ENCODE data around the gene TPCN1. TPM values are rescaled to one million over a fixed set of nuclear protein-coding genes. Genes with fewer than 3 reads are reported as not detected.

Gene TPCN1
- total and polyA plus RNA-seq, 2 experiments from 2014 or later = 14.4 to 16.2 TPM

DNA sequence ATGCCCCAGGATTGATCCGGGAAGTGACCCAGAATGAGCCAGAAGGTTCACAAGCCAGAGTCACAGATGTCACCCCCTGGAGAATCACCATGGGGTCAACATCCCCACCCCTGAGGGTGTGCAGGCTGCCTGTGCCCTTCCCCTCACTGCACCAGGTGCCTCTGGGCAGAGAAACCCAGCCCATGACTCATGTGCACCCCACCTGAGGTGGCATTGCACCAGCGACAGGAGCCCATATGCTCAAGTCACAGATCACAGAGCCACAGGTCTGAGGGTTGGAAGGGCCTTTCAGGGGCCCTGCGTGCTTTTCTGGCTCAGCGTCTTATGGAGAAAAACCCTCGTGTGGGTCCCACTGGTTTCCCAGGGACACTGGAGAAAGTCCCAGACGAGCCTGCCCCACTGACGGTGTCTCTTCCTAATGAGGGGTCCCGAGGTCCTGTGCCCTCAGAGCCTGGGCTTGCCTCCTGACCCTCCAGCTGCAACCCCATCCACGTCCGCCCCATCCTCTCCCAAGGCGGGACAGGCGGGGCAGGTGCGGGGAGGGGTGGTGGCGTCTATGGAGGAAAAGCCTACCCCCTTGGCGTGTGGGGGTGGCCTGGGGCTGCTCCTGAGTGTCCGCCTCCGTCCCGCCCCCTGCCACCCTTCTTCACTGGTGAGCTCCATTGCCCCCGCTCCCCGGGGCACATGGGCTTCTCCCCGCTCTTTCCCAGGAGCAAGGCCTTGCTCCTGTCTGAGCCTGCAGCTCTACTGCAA lies 66.1 kb downstream of the TPCN1 start:
- H3K36me3 ChIP-seq (ENCODE audit: insufficient read depth) = no peaks in the 10 kb centered on the region
- Mint-ChIP-seq H3K27me3 (ENCODE audit: insufficient read depth, low read depth, poor library complexity) (peaks cover 2% of the 10 kb centered on the region), H3K4me3 (no peak overlapping the region), H3K27ac (peak overlapping the region; percentile 47; the same call in 1 of the 2 replicates), H3K9me3 (no peaks in the 10 kb centered on the region), H3K4me1 (peaks cover 5% of the 10 kb centered on the region; the same call in 1 of the 3 replicates), H3K36me3 (ENCODE audit: low read depth) (peaks cover 6% of the 10 kb centered on the region)
- no peaks in the 10 kb centered on the region for H3K27me3 ChIP-seq (ENCODE audit: insufficient read depth)
- no peak for DNase-seq (ENCODE audit: low spot score)
- no peaks in the 10 kb centered on the region for H3F3A ChIP-seq (replicated peaks; ENCODE audit: low read depth)
- no peaks in the 10 kb centered on the region for H3K4me1 ChIP-seq (ENCODE audit: insufficient read depth)
- H3K4me3 ChIP-seq = no peak overlapping the region
- TF ChIP-seq, protein P1, sequence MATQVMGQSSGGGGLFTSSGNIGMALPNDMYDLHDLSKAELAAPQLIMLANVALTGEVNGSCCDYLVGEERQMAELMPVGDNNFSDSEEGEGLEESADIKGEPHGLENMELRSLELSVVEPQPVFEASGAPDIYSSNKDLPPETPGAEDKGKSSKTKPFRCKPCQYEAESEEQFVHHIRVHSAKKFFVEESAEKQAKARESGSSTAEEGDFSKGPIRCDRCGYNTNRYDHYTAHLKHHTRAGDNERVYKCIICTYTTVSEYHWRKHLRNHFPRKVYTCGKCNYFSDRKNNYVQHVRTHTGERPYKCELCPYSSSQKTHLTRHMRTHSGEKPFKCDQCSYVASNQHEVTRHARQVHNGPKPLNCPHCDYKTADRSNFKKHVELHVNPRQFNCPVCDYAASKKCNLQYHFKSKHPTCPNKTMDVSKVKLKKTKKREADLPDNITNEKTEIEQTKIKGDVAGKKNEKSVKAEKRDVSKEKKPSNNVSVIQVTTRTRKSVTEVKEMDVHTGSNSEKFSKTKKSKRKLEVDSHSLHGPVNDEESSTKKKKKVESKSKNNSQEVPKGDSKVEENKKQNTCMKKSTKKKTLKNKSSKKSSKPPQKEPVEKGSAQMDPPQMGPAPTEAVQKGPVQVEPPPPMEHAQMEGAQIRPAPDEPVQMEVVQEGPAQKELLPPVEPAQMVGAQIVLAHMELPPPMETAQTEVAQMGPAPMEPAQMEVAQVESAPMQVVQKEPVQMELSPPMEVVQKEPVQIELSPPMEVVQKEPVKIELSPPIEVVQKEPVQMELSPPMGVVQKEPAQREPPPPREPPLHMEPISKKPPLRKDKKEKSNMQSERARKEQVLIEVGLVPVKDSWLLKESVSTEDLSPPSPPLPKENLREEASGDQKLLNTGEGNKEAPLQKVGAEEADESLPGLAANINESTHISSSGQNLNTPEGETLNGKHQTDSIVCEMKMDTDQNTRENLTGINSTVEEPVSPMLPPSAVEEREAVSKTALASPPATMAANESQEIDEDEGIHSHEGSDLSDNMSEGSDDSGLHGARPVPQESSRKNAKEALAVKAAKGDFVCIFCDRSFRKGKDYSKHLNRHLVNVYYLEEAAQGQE (IDR thresholded peaks at IDR 0.05; ENCODE audit: unreplicated experiment) = no peak
- TF ChIP-seq, protein P2, sequence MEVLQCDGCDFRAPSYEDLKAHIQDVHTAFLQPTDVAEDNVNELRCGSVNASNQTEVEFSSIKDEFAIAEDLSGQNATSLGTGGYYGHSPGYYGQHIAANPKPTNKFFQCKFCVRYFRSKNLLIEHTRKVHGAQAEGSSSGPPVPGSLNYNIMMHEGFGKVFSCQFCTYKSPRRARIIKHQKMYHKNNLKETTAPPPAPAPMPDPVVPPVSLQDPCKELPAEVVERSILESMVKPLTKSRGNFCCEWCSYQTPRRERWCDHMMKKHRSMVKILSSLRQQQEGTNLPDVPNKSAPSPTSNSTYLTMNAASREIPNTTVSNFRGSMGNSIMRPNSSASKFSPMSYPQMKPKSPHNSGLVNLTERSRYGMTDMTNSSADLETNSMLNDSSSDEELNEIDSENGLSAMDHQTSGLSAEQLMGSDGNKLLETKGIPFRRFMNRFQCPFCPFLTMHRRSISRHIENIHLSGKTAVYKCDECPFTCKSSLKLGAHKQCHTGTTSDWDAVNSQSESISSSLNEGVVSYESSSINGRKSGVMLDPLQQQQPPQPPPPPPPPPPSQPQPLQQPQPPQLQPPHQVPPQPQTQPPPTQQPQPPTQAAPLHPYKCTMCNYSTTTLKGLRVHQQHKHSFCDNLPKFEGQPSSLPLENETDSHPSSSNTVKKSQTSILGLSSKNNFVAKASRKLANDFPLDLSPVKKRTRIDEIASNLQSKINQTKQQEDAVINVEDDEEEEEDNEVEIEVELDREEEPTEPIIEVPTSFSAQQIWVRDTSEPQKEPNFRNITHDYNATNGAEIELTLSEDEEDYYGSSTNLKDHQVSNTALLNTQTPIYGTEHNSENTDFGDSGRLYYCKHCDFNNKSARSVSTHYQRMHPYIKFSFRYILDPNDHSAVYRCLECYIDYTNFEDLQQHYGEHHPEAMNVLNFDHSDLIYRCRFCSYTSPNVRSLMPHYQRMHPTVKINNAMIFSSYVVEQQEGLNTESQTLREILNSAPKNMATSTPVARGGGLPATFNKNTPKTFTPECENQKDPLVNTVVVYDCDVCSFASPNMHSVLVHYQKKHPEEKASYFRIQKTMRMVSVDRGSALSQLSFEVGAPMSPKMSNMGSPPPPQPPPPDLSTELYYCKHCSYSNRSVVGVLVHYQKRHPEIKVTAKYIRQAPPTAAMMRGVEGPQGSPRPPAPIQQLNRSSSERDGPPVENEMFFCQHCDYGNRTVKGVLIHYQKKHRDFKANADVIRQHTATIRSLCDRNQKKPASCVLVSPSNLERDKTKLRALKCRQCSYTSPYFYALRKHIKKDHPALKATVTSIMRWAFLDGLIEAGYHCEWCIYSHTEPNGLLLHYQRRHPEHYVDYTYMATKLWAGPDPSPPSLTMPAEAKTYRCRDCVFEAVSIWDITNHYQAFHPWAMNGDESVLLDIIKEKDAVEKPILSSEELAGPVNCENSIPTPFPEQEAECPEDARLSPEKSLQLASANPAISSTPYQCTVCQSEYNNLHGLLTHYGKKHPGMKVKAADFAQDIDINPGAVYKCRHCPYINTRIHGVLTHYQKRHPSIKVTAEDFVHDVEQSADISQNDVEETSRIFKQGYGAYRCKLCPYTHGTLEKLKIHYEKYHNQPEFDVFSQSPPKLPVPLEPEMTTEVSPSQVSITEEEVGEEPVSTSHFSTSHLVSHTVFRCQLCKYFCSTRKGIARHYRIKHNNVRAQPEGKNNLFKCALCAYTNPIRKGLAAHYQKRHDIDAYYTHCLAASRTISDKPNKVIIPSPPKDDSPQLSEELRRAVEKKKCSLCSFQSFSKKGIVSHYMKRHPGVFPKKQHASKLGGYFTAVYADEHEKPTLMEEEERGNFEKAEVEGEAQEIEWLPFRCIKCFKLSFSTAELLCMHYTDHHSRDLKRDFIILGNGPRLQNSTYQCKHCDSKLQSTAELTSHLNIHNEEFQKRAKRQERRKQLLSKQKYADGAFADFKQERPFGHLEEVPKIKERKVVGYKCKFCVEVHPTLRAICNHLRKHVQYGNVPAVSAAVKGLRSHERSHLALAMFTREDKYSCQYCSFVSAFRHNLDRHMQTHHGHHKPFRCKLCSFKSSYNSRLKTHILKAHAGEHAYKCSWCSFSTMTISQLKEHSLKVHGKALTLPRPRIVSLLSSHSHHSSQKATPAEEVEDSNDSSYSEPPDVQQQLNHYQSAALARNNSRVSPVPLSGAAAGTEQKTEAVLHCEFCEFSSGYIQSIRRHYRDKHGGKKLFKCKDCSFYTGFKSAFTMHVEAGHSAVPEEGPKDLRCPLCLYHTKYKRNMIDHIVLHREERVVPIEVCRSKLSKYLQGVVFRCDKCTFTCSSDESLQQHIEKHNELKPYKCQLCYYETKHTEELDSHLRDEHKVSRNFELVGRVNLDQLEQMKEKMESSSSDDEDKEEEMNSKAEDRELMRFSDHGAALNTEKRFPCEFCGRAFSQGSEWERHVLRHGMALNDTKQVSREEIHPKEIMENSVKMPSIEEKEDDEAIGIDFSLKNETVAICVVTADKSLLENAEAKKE (CRISPR knock-in tag; IDR thresholded peaks at IDR 0.05) = no peak
- TF ChIP-seq ZNF331 (CRISPR knock-in tag; IDR thresholded peaks at IDR 0.05; ENCODE audit: low read depth) (no peak), POLR2AphosphoS5 (IDR thresholded peaks at IDR 0.05; ENCODE audit: low read depth) (no peak), EZH2phosphoT487 (IDR thresholded peaks at IDR 0.05; ENCODE audit: unreplicated experiment) (no peak), JUNB (IDR thresholded peaks at IDR 0.05; ENCODE audit: unreplicated experiment) (no peak)
- TF ChIP-seq, protein P3, sequence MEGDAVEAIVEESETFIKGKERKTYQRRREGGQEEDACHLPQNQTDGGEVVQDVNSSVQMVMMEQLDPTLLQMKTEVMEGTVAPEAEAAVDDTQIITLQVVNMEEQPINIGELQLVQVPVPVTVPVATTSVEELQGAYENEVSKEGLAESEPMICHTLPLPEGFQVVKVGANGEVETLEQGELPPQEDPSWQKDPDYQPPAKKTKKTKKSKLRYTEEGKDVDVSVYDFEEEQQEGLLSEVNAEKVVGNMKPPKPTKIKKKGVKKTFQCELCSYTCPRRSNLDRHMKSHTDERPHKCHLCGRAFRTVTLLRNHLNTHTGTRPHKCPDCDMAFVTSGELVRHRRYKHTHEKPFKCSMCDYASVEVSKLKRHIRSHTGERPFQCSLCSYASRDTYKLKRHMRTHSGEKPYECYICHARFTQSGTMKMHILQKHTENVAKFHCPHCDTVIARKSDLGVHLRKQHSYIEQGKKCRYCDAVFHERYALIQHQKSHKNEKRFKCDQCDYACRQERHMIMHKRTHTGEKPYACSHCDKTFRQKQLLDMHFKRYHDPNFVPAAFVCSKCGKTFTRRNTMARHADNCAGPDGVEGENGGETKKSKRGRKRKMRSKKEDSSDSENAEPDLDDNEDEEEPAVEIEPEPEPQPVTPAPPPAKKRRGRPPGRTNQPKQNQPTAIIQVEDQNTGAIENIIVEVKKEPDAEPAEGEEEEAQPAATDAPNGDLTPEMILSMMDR (conservative IDR thresholded peaks at IDR 0.05; ENCODE audit: low read depth in 2 of 2) = no peak
- TF ChIP-seq, protein P4, sequence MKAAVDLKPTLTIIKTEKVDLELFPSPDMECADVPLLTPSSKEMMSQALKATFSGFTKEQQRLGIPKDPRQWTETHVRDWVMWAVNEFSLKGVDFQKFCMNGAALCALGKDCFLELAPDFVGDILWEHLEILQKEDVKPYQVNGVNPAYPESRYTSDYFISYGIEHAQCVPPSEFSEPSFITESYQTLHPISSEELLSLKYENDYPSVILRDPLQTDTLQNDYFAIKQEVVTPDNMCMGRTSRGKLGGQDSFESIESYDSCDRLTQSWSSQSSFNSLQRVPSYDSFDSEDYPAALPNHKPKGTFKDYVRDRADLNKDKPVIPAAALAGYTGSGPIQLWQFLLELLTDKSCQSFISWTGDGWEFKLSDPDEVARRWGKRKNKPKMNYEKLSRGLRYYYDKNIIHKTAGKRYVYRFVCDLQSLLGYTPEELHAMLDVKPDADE (IDR thresholded peaks at IDR 0.05) = no peak
- H3K27ac ChIP-seq (ENCODE audit: low read depth) = no peak overlapping the region
- no peaks in the 10 kb centered on the region for H4K20me1 ChIP-seq (replicated peaks; ENCODE audit: insufficient read depth)
- H3K79me2 ChIP-seq (replicated peaks; ENCODE audit: insufficient read depth) = no peaks in the 10 kb centered on the region
- no peak for ATAC-seq
- no peak overlapping the region for H3K4me2 ChIP-seq
- no peaks in the 10 kb centered on the region for H3K9me2 ChIP-seq (ENCODE audit: insufficient read depth)
- no peak overlapping the region for H2AFZ ChIP-seq
